Subcutaneous abdominal adipose tissue (tissue), 5 donors: Measurements from ENCODE around the gene TMEM132A.
A peak's percentile ranks its signal among the peaks of the same experiment; 100 is the strongest.

Experiments used
- H3K27ac ChIP-seq: one replicate; pipeline ENCODE4 v1.7.0; 2013; ENCODE audit warnings: low read depth, mild to moderate bottlenecking, inconsistent platforms, low read length, moderate library complexity
- H3K27me3 ChIP-seq, 5 donors: one replicate each; pipeline ENCODE4 v1.7.0; 2013; ENCODE audit warnings: low read length in 5 of 5, inconsistent platforms in 1 of 5; ENCODE audit not compliant: control insufficient read depth in 5 of 5, insufficient read depth in 4 of 5
- H3K36me3 ChIP-seq, 5 donors: one replicate each; pipeline ENCODE4 v1.7.0; 2013; ENCODE audit warnings: low read length in 5 of 5; ENCODE audit not compliant: control insufficient read depth in 5 of 5, insufficient read depth in 5 of 5
- H3K4me1 ChIP-seq, 5 donors: one replicate each; pipeline ENCODE4 v1.7.0; 2013; ENCODE audit warnings: low read length in 5 of 5, mild to moderate bottlenecking in 3 of 5, moderate library complexity in 1 of 5; ENCODE audit not compliant: control insufficient read depth in 5 of 5, insufficient read depth in 5 of 5
- H3K4me3 ChIP-seq, 5 donors: one replicate each; pipeline ENCODE4 v1.7.0; 2013; ENCODE audit warnings: low read length in 5 of 5, low read depth in 1 of 5
- H3K9ac ChIP-seq, 5 donors: one replicate each; pipeline ENCODE4 v1.7.0; 2013; ENCODE audit warnings: low read length in 5 of 5, mild to moderate bottlenecking in 4 of 5, moderate library complexity in 3 of 5
- H3K9me3 ChIP-seq, 5 donors: one replicate each; pipeline ENCODE4 v1.7.0; 2013; ENCODE audit warnings: low read length in 5 of 5; ENCODE audit not compliant: control insufficient read depth in 5 of 5
- donor health status: healthy.
- donor health status: healthy.
- donor health status: healthy.
- donor health status: healthy.
- donor health status: healthy.

TMEM132A gene

GRCh38 chr11:60951904-60952741 lies 27.9 kb downstream of the TMEM132A start, which contains the start of gene SLC15A3:
SLC15A3 (minus strand) TSS chr11:60952176; CDS start chr11:60951551, 625 bp downstream.
- Histone ChIP-seq H3K4me1 (peaks cover 0 to 45% (median 26%) of the 10 kb centered on the region in 5 donors), H3K9ac (peak within 1 kb of the TSS; percentile 3 to 84 (median 70)), H3K36me3 (peaks cover 0 to 5% (median 0%) of the 10 kb centered on the region in 5 donors), H3K4me3 (peak within 1 kb of the TSS; percentile 58 to 93 (median 79)), H3K9me3 (no peaks in the 10 kb centered on the region), H3K27ac (peak within 1 kb of the TSS; percentile 87), H3K27me3 (no peaks in the 10 kb centered on the region)

- H3K4me3 ChIP-seq: peak overlapping the region; percentile 58 to 93 (median 79)
- peaks cover 0 to 5% (median 0%) of the 10 kb centered on the region in 5 donors for H3K36me3 ChIP-seq
- peak overlapping the region; percentile 3 to 84 (median 70) for H3K9ac ChIP-seq
- no peaks in the 10 kb centered on the region for H3K9me3 ChIP-seq
- H3K4me1 ChIP-seq: peaks cover 0 to 42% (median 26%) of the 10 kb centered on the region in 5 donors
- peak overlapping the region; percentile 87 for H3K27ac ChIP-seq
- no peaks in the 10 kb centered on the region for H3K27me3 ChIP-seq
Observed at GRCh38 chr11:60952742-60953170, 28.5 kb downstream of the TMEM132A start.

GRCh38 chr11:60953781-60954180 lies 29.5 kb downstream of the TMEM132A start:
- Histone ChIP-seq H3K27ac (no peak overlapping the region), H3K4me3 (no peak overlapping the region), H3K9ac (no peak overlapping the region), H3K4me1 (peaks cover 0 to 47% (median 29%) of the 10 kb centered on the region in 5 donors), H3K9me3 (no peaks in the 10 kb centered on the region), H3K27me3 (no peaks in the 10 kb centered on the region), H3K36me3 (peaks cover 0 to 2% (median 0%) of the 10 kb centered on the region in 5 donors)

GRCh38 chr11:60954421-60954820 lies 30.2 kb downstream of the TMEM132A start:
- Histone ChIP-seq H3K9ac (no peak overlapping the region), H3K4me3 (no peak overlapping the region), H3K27me3 (no peaks in the 10 kb centered on the region), H3K36me3 (no peaks in the 10 kb centered on the region), H3K9me3 (no peaks in the 10 kb centered on the region), H3K4me1 (peaks cover 0 to 52% (median 34%) of the 10 kb centered on the region in 5 donors), H3K27ac (no peak overlapping the region)

- H3K9ac ChIP-seq: no peak overlapping the region
- no peak overlapping the region for H3K27ac ChIP-seq
- H3K4me1 ChIP-seq: peaks cover 0 to 46% (median 41%) of the 10 kb centered on the region in 5 donors
- no peaks in the 10 kb centered on the region for H3K27me3 ChIP-seq
- no peaks in the 10 kb centered on the region for H3K9me3 ChIP-seq
- no peaks in the 10 kb centered on the region for H3K36me3 ChIP-seq
- H3K4me3 ChIP-seq: no peak overlapping the region
Observed at GRCh38 chr11:60955571-60955970, 31.3 kb downstream of the TMEM132A start.

GRCh38 chr11:60957188-60957587 lies 32.9 kb downstream of the TMEM132A start:
- Histone ChIP-seq H3K9ac (no peak overlapping the region), H3K27me3 (no peaks in the 10 kb centered on the region), H3K9me3 (no peaks in the 10 kb centered on the region), H3K4me3 (no peak overlapping the region), H3K36me3 (no peaks in the 10 kb centered on the region), H3K27ac (no peak overlapping the region), H3K4me1 (peaks cover 0 to 31% (median 27%) of the 10 kb centered on the region in 5 donors)

GRCh38 chr11:60959431-60959830 lies 35.2 kb downstream of the TMEM132A start:
- H3K27me3 ChIP-seq: no peaks in the 10 kb centered on the region
- H3K4me1 ChIP-seq: peaks cover 0 to 23% (median 18%) of the 10 kb centered on the region in 5 donors
- no peak overlapping the region for H3K9ac ChIP-seq
- H3K27ac ChIP-seq: no peak overlapping the region
- H3K36me3 ChIP-seq: no peaks in the 10 kb centered on the region
- no peaks in the 10 kb centered on the region for H3K9me3 ChIP-seq
- no peak overlapping the region for H3K4me3 ChIP-seq

GRCh38 chr11:60960405-60960804 lies 36.1 kb downstream of the TMEM132A start:
- no peak overlapping the region for H3K4me3 ChIP-seq
- H3K9me3 ChIP-seq: no peaks in the 10 kb centered on the region
- no peaks in the 10 kb centered on the region for H3K27me3 ChIP-seq
- no peaks in the 10 kb centered on the region for H3K36me3 ChIP-seq
- no peak overlapping the region for H3K9ac ChIP-seq
- H3K4me1 ChIP-seq: peaks cover 0 to 23% (median 18%) of the 10 kb centered on the region in 5 donors
- H3K27ac ChIP-seq: no peak overlapping the region

GRCh38 chr11:60964801-60965200 lies 40.5 kb downstream of the TMEM132A start:
- Histone ChIP-seq H3K27ac (no peak overlapping the region), H3K4me3 (no peak overlapping the region), H3K36me3 (no peaks in the 10 kb centered on the region), H3K9me3 (peaks cover 0 to 5% (median 0%) of the 10 kb centered on the region in 5 donors), H3K27me3 (no peaks in the 10 kb centered on the region), H3K9ac (no peak overlapping the region), H3K4me1 (peaks cover 0 to 10% (median 2%) of the 10 kb centered on the region in 5 donors)

- peaks cover 0 to 5% (median 0%) of the 10 kb centered on the region in 5 donors for H3K9me3 ChIP-seq
- no peak overlapping the region for H3K27ac ChIP-seq
- H3K27me3 ChIP-seq: peaks cover 0 to 3% (median 0%) of the 10 kb centered on the region in 5 donors
- H3K9ac ChIP-seq: no peak overlapping the region
- H3K4me1 ChIP-seq: peaks cover 0 to 9% (median 0%) of the 10 kb centered on the region in 5 donors
- H3K36me3 ChIP-seq: no peaks in the 10 kb centered on the region
- H3K4me3 ChIP-seq: no peak overlapping the region
Observed at GRCh38 chr11:60966890-60967289, 42.6 kb downstream of the TMEM132A start.
